A549 (cell line): ENCODE results near the gene PRKAG2. TPM values are rescaled to one million over a fixed set of nuclear protein-coding genes. Genes with fewer than 3 reads are reported as not detected.

ENCODE experiments used
- ATAC-seq, 2 experiments: fragments of 200-7000 bp in 1 of 2; fragments of >200 bp in 1 of 2; cut with Nextera tagmentation in 1 of 2; cut with Tn5 transposase in 1 of 2; 3 replicates each; pipeline versions ENCODE4 v1.8.0 to v1.9.1; 2018 to 2020; ENCODE audit warnings: mild to moderate bottlenecking in 1 of 2, moderate library complexity in 1 of 2
- CTCF ChIA-PET: fragments of 300-600 bp; sonication (Branson Sonifier 250); formaldehyde crosslinking; extraction: SDS; loops from one replicate; lab custom pipeline; 2021; ENCODE audit warnings: antibody characterized with exemption, inconsistent platforms; lab: Yijun Ruan, JAX
- POLR2A ChIA-PET: fragments of 350-600 bp; formaldehyde crosslinking; extraction: SDS; loops from one replicate; lab custom pipeline; 2021; ENCODE audit warnings: antibody characterized with exemption, inconsistent platforms; lab: Yijun Ruan, JAX
- DNase-seq, 2 experiments: peaks; one replicate each; pipeline versions ENCODE4 v3.0.0 to v3.0.0-alpha.2; 2011 to 2016; ENCODE audit warnings: low read depth in 1 of 2, low spot score in 1 of 2
- FAIRE-seq: peaks from 2 replicates; lab custom pipeline; 2011; peaks lifted over from hg19 to GRCh38; lab: Jason Lieb, UNC
- H3K27ac ChIP-seq, 2 experiments: fragments of >200 bp; sonication (Bioruptor Twin); formaldehyde crosslinking; 3 replicates each; pipeline ENCODE4 v1.5.1; 2016 to 2017
- H3K4me1 ChIP-seq: fragments of >200 bp; sonication (Bioruptor Twin); formaldehyde crosslinking; 3 replicates; pipeline ENCODE4 v1.6.1; 2016
- H3K4me2 ChIP-seq: fragments of >200 bp; sonication (Bioruptor Twin); formaldehyde crosslinking; 3 replicates; pipeline ENCODE4 v1.6.1; 2016
- H3K4me3 ChIP-seq: fragments of >200 bp; sonication (Bioruptor Twin); formaldehyde crosslinking; 3 replicates; pipeline ENCODE4 v1.5.1; 2016
- H3K9me3 ChIP-seq: fragments of >200 bp; sonication (Bioruptor Twin); formaldehyde crosslinking; 3 replicates; pipeline ENCODE4 v1.6.1; 2016
- BHLHE40 ChIP-seq: IDR thresholded peaks from 2 replicates; pipeline ENCODE4 v1.6.1; 2012; ENCODE audit warnings: low read depth, low read length, inconsistent platforms
- CEBPB ChIP-seq, 2 experiments: fragments of >200 bp in 1 of 2; sonication (Bioruptor Twin) in 1 of 2; formaldehyde crosslinking in 1 of 2; IDR thresholded peaks; 2 replicates each; pipeline ENCODE4 v1.6.1; 2012 to 2016
- CHD4 ChIP-seq: fragments of 200-600 bp; sonication (generic); IDR thresholded peaks from 2 replicates; pipeline ENCODE4 v1.6.1; 2016; ENCODE audit warnings: antibody characterized with exemption, mild to moderate bottlenecking, borderline replicate concordance
- EHF ChIP-seq: fragments of 250-450 bp; sonication (Bioruptor Pico); IDR thresholded peaks from 2 replicates; pipeline ENCODE4 v1.5.0; 2020; ENCODE audit warnings: mild to moderate bottlenecking
- EHMT2 ChIP-seq: fragments of 200-600 bp; sonication (generic); IDR thresholded peaks from 2 replicates; pipeline ENCODE4 v1.6.1; 2016; ENCODE audit warnings: antibody characterized with exemption, low read depth, mild to moderate bottlenecking, moderate library complexity
- ESRRA ChIP-seq: fragments of 150-350 bp; IDR thresholded peaks from 2 replicates; pipeline ENCODE4 v1.6.1; 2014; ENCODE audit warnings: mild to moderate bottlenecking, low read length, borderline replicate concordance
- FOSB ChIP-seq: fragments of 250-450 bp; sonication (Bioruptor Pico); IDR thresholded peaks from 2 replicates; pipeline ENCODE4 v1.5.0; 2020; ENCODE audit warnings: mild to moderate bottlenecking, moderate library complexity
- GATA3 ChIP-seq: IDR thresholded peaks from 2 replicates; pipeline ENCODE4 v1.6.1; 2012; ENCODE audit warnings: borderline replicate concordance
- JUN ChIP-seq, 2 experiments: fragments of >200 bp; sonication (Bioruptor Twin); formaldehyde crosslinking; IDR thresholded peaks; 2 replicates in 1 of 2; 3 replicates in 1 of 2; pipeline ENCODE4 v1.6.1; 2016 to 2017
- JUNB ChIP-seq: fragments of >200 bp; sonication (Bioruptor Twin); formaldehyde crosslinking; IDR thresholded peaks from 2 replicates; pipeline ENCODE4 v1.6.1; 2016
- KDM5A ChIP-seq: fragments of 200-600 bp; sonication (generic); IDR thresholded peaks from 2 replicates; pipeline ENCODE4 v1.6.1; 2016; ENCODE audit warnings: antibody characterized with exemption, mild to moderate bottlenecking
- MAFK ChIP-seq: fragments of 450-650 bp; IDR thresholded peaks from 2 replicates; pipeline ENCODE4 v1.6.1; 2014; ENCODE audit not compliant: partially characterized antibody
- NPAS2 ChIP-seq: fragments of 250-450 bp; sonication (Bioruptor Pico); IDR thresholded peaks from 2 replicates; pipeline ENCODE4 v1.8.0; 2022; ENCODE audit warnings: mild to moderate bottlenecking, moderate library complexity, borderline replicate concordance
- RAD21 ChIP-seq, 2 experiments: fragments of >200 bp in 1 of 2; sonication (Bioruptor Twin) in 1 of 2; formaldehyde crosslinking in 1 of 2; IDR thresholded peaks in 1 of 2; conservative IDR thresholded peaks in 1 of 2; 2 replicates in 1 of 2; 3 replicates in 1 of 2; pipeline ENCODE4 v1.6.1; 2012 to 2018; ENCODE audit warnings: inconsistent platforms in 1 of 2
- RARB ChIP-seq: fragments of 250-450 bp; sonication (Bioruptor Pico); IDR thresholded peaks from 2 replicates; pipeline ENCODE4 v1.8.0; 2021; ENCODE audit warnings: mild to moderate bottlenecking, moderate library complexity
- RFX5 ChIP-seq: fragments of 450-650 bp; IDR thresholded peaks from 2 replicates; pipeline ENCODE4 v1.7.1; 2014; ENCODE audit warnings: antibody characterized with exemption, mild to moderate bottlenecking, moderate library complexity
- SMC3 ChIP-seq: fragments of >200 bp; sonication (Bioruptor Twin); formaldehyde crosslinking; IDR thresholded peaks from 3 replicates; pipeline ENCODE4 v1.6.1; 2018; ENCODE audit warnings: inconsistent platforms
- SREBF2 ChIP-seq: fragments of 450-650 bp; IDR thresholded peaks from 2 replicates; pipeline ENCODE4 v1.6.1; 2014; ENCODE audit warnings: mild to moderate bottlenecking, moderate library complexity
- TFCP2L1 ChIP-seq: fragments of 250-450 bp; sonication (Bioruptor Pico); IDR thresholded peaks from 2 replicates; pipeline ENCODE4 v1.5.0; 2021; ENCODE audit warnings: mild to moderate bottlenecking
- TP53 ChIP-seq: fragments of 250-450 bp; sonication (Bioruptor Pico); IDR thresholded peaks from 2 replicates; pipeline ENCODE4 v1.5.0; 2021; ENCODE audit warnings: mild to moderate bottlenecking, moderate library complexity
- ZC3H11A ChIP-seq: fragments of 450-650 bp; IDR thresholded peaks from 2 replicates; pipeline ENCODE4 v1.6.1; 2014; ENCODE audit warnings: antibody characterized with exemption, mild to moderate bottlenecking
- ZNF302 ChIP-seq: fragments of 250-450 bp; sonication (Bioruptor Pico); IDR thresholded peaks from 2 replicates; pipeline ENCODE4 v1.9.0; 2021; ENCODE audit warnings: inconsistent platforms, mild to moderate bottlenecking, moderate library complexity
- WGBS: methylation state at CpG from one replicate; pipeline ENCODE4 v1.1.6; 2017; ENCODE audit errors: missing lambda C conversion rate; 5-methylcytosine and 5-hydroxymethylcytosine counted together
- polyA plus RNA-seq, 4 experiments: library from polyadenylated mRNA; depleted of rRNA in 3 of 4; stranded (reverse); fragments of >200 nt; fragmentation: RNase III in 1 of 4; extraction: RNeasy Plus Mini Kit Qiagen cat#74134 plus additional on column Dnase treatment in 1 of 4; gene quantifications; 2 replicates in 3 of 4; 3 replicates in 1 of 4; pipeline ENCODE4 v1.2.3, GENCODE V29; 2011 to 2017
- TF ChIP-seq, protein P1 (sequence below): IDR thresholded peaks from 2 replicates; pipeline ENCODE4 v1.6.1; 2012; ENCODE audit warnings: low read depth, borderline replicate concordance
- TF ChIP-seq, protein P2 (sequence below): fragments of >200 bp; sonication (Bioruptor Twin); formaldehyde crosslinking; IDR thresholded peaks from 3 replicates; pipeline ENCODE4 v1.5.1; 2016
- TF ChIP-seq, protein P3 (sequence below): fragments of 150-350 bp; IDR thresholded peaks from 2 replicates; pipeline ENCODE4 v1.6.1; 2014; ENCODE audit warnings: low read depth, mild to moderate bottlenecking, low read length
- TF ChIP-seq, protein P4 (sequence below): fragments of >200 bp; sonication (Bioruptor Twin); formaldehyde crosslinking; IDR thresholded peaks from 2 replicates; pipeline ENCODE4 v1.6.1; 2016

PRKAG2 gene
- polyA plus RNA-seq, 2 of the 4 experiments (the other 2 are of a cell fraction) = 26.5 to 31.7 TPM

DNA sequence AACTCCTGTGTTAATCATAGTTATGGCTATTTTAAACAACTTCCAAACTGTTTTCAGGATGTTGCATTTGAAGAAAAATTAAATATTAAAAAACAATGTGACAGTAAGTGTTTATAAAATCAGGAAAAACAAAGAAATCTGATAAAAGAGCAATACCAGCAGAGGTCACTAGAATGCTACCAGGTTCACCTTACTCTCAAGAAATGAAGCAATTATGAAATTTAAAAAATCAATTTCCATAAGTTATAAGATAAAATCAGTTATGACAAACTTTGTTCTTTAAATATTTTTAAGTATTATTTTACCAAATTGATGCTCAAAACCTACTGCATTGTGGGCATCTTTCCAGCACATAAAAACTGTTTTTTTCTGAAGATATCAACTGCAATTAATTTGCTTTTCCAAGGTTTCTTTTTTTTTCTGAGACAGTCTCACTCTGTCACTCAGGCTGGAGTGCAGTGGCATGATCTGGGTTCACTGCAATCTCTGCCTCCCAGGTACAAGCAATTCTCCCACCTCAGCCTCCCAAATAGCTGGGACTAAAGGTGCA lies 306.5 kb downstream of the PRKAG2 start:
- Histone ChIP-seq H3K4me3 (no peak overlapping the region), H3K9me3 (no peaks in the 10 kb centered on the region), H3K27ac (peak overlapping the region in 1 of 2 experiments; percentile 32; a peak in 1 of 6 replicates)
- no peak for TF ChIP-seq NPAS2
- TF ChIP-seq ZNF302 (CRISPR knock-in tag) = no peak
- TF ChIP-seq EHF (CRISPR knock-in tag) = no peak
- TF ChIP-seq, protein P1, sequence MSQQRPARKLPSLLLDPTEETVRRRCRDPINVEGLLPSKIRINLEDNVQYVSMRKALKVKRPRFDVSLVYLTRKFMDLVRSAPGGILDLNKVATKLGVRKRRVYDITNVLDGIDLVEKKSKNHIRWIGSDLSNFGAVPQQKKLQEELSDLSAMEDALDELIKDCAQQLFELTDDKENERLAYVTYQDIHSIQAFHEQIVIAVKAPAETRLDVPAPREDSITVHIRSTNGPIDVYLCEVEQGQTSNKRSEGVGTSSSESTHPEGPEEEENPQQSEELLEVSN = no peak
- TF ChIP-seq, protein P2, sequence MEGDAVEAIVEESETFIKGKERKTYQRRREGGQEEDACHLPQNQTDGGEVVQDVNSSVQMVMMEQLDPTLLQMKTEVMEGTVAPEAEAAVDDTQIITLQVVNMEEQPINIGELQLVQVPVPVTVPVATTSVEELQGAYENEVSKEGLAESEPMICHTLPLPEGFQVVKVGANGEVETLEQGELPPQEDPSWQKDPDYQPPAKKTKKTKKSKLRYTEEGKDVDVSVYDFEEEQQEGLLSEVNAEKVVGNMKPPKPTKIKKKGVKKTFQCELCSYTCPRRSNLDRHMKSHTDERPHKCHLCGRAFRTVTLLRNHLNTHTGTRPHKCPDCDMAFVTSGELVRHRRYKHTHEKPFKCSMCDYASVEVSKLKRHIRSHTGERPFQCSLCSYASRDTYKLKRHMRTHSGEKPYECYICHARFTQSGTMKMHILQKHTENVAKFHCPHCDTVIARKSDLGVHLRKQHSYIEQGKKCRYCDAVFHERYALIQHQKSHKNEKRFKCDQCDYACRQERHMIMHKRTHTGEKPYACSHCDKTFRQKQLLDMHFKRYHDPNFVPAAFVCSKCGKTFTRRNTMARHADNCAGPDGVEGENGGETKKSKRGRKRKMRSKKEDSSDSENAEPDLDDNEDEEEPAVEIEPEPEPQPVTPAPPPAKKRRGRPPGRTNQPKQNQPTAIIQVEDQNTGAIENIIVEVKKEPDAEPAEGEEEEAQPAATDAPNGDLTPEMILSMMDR = peak; percentile 84
- no peak for TF ChIP-seq ZC3H11A
- TF ChIP-seq JUN (IDR thresholded peaks at IDR 0.05) = no peak
- no peak for TF ChIP-seq ESRRA
- no peak for TF ChIP-seq TFCP2L1 (CRISPR knock-in tag)
- TF ChIP-seq JUNB = no peak
- TF ChIP-seq RAD21 (conservative IDR thresholded peaks at IDR 0.05 in 1 of 2, IDR thresholded peaks at IDR 0.05 in 1 of 2) = peak; percentile 89 to 91
- no peak for TF ChIP-seq TP53
- TF ChIP-seq RFX5 = no peak
- TF ChIP-seq MAFK = no peak
- TF ChIP-seq, protein P3, sequence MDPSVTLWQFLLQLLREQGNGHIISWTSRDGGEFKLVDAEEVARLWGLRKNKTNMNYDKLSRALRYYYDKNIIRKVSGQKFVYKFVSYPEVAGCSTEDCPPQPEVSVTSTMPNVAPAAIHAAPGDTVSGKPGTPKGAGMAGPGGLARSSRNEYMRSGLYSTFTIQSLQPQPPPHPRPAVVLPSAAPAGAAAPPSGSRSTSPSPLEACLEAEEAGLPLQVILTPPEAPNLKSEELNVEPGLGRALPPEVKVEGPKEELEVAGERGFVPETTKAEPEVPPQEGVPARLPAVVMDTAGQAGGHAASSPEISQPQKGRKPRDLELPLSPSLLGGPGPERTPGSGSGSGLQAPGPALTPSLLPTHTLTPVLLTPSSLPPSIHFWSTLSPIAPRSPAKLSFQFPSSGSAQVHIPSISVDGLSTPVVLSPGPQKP = no peak
- TF ChIP-seq SMC3 = peak; percentile 95
- no peak for TF ChIP-seq GATA3
- peak in 1 of 2 experiments; percentile 54; a peak in 1 of 4 replicates for TF ChIP-seq CEBPB (IDR thresholded peaks at IDR 0.05)
- no peak for TF ChIP-seq BHLHE40
- TF ChIP-seq FOSB (CRISPR knock-in tag) = no peak
- TF ChIP-seq, all 56 proteins: peak for 4
- FAIRE-seq (no peak), ATAC-seq (no peak), DNase-seq (peak in 1 of 2 experiments; percentile 25)
- POLR2A ChIA-PET = no interaction called here
- H3K4me1 ChIP-seq = no peaks in the 10 kb centered on the region; the same call in 2 of the 3 replicates
- CTCF ChIA-PET = interaction anchor here (0.6 to 16.0 kb wide), 37 partner anchors 9 to 838 kb away, joined by 3 to 155 read pairs (median 4); no protein-coding TSS in a partner anchor
- no peak overlapping the region for H3K4me2 ChIP-seq

DNA sequence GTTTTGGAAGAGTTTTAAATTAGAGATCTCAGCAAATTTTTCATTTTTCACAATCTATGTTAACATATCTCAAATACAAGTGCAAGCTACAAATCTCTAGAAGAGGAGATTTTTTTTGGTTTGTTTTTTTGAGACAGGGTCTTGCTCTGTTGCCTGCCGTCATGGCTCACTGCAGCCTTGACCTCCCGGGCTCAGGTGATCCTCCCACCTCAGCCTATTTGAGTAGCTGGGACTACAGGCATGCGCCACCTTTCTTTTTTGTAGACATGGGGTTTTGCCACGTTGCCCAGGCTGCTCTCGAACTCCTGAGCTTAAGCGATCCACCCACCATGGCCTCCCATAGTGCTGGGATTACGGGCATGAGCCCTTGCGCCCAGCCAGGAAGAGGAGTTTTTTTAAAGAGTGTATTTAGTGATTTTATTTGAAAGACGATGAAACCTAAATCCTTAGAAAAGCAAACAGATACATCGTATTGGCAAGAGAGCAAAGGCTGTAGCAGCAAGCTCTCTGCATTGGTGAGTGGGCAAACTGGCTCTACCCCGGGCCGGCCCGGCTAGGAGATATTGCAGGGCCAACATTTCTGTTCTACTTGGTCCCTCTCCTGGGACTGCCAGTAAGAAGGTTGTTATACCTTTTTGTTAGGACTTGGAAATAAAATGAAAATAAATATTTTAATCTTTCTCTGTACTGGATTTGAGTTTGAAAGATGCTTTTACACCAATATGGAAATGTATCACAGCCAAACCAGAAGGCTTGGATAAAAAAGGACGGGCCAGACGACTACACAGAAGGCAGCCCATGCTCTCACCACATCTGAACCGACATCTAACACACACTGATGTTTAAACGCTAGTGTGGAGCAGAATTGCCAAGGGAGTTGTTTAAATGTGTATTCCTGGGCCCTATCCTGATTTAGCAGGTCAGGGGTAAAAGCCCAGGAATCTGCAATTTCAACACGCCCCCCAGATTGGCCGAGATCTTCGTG lies 307.7 kb downstream of the PRKAG2 start:
- no peak for TF ChIP-seq RAD21 (conservative IDR thresholded peaks at IDR 0.05 in 1 of 2, IDR thresholded peaks at IDR 0.05 in 1 of 2)
- TF ChIP-seq JUNB = no peak
- TF ChIP-seq NPAS2 = no peak
- no peak for TF ChIP-seq CHD4
- no peak for TF ChIP-seq SREBF2
- TF ChIP-seq MAFK = no peak
- TF ChIP-seq, protein P4, sequence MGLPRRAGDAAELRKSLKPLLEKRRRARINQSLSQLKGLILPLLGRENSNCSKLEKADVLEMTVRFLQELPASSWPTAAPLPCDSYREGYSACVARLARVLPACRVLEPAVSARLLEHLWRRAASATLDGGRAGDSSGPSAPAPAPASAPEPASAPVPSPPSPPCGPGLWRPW = no peak
- TF ChIP-seq EHF (CRISPR knock-in tag) = no peak
- no peak for TF ChIP-seq EHMT2
- TF ChIP-seq ZNF302 (CRISPR knock-in tag) = no peak
- no peak for TF ChIP-seq RARB (CRISPR knock-in tag)
- no peak for TF ChIP-seq FOSB (CRISPR knock-in tag)
- TF ChIP-seq KDM5A = no peak
- DNase-seq = no peak
- POLR2A ChIA-PET = no interaction called here
- no peak for ATAC-seq
- Histone ChIP-seq H3K9me3 (no peaks in the 10 kb centered on the region), H3K4me2 (no peak overlapping the region), H3K27ac (no peak overlapping the region), H3K4me3 (no peak overlapping the region), H3K4me1 (no peaks in the 10 kb centered on the region; the same call in 2 of the 3 replicates)
- FAIRE-seq = no peak
- CTCF ChIA-PET = interaction anchor here (0.7 to 16.0 kb wide), 28 partner anchors 12 to 363 kb away, joined by 3 to 155 read pairs (median 3); no protein-coding TSS in a partner anchor
- 90% methylated on average over 20 of the region's 20 CpGs for WGBS
